Measurements from ENCODE around the gene INHBC.

- TF ChIP-seq CTCF (conservative IDR thresholded peaks at IDR 0.05; ENCODE audit: low read depth, low read length): no peak
- no peak for TF ChIP-seq EZH2phosphoT487 (IDR thresholded peaks at IDR 0.05; ENCODE audit: borderline replicate concordance, low read length)
- TF ChIP-seq EZH2 (IDR thresholded peaks at IDR 0.05; ENCODE audit: low read length, unreplicated experiment): no peak
These were observed 15.1 kb upstream of the INHBC start for GRCh38 chr12:57419495-57419894.

Measured in PC-3 (cell line).